Epithelial cell of esophagus (primary cell): ENCODE measurements around the gene DNAJA3.
"Not testable (repeated sequence)": the region's sequence is repeated elsewhere in the genome, so short reads cannot be mapped to it uniquely, and the experiment has no call there.

Experiments
- DNase-seq: peaks from one replicate; pipeline ENCODE4 v3.0.0; 2010; ENCODE audit warnings: low read depth
- H3K4me3 ChIP-seq: 2 replicates; pipeline ENCODE4 v1.5.1; 2011; ENCODE audit warnings: mild to moderate bottlenecking, low read length, control low read depth
- CTCF ChIP-seq: IDR thresholded peaks from 2 replicates; pipeline ENCODE4 v1.5.1; 2011; ENCODE audit warnings: low read depth, mild to moderate bottlenecking, low read length, control low read depth, inconsistent platforms; ENCODE audit not compliant: insufficient read depth; ENCODE audit errors: missing control alignments

The DNAJA3 gene

GRCh38 chr16:4388271-4389021, 37.2 kb upstream of the DNAJA3 start:
- DNase-seq = no peak
- no peak for TF ChIP-seq CTCF
- H3K4me3 ChIP-seq = no peak overlapping the region

GRCh38 chr16:4389051-4389955, 36.4 kb upstream of the DNAJA3 start:
- H3K4me3 ChIP-seq = no peak overlapping the region
- DNase-seq = no peak
- no peak for TF ChIP-seq CTCF

GRCh38 chr16:4390266-4391260, 35.1 kb upstream of the DNAJA3 start:
- no peak for DNase-seq
- H3K4me3 ChIP-seq = no peak overlapping the region
- no peak for TF ChIP-seq CTCF

- no peak overlapping the region for H3K4me3 ChIP-seq
- no peak for TF ChIP-seq CTCF
- no peak for DNase-seq
Measured at GRCh38 chr16:4391631-4392381, 33.9 kb upstream of the DNAJA3 start.

- no peak for TF ChIP-seq CTCF
- peak; percentile 59 for DNase-seq
- no peak overlapping the region for H3K4me3 ChIP-seq
Measured at GRCh38 chr16:4392382-4393239, 33.1 kb upstream of the DNAJA3 start.

GRCh38 chr16:4393240-4393600, 32.4 kb upstream of the DNAJA3 start:
- no peak for TF ChIP-seq CTCF
- DNase-seq = peak; percentile 66

GRCh38 chr16:4393850-4394249, 31.8 kb upstream of the DNAJA3 start:
- not testable (repeated sequence) for DNase-seq, H3K4me3 ChIP-seq

More at GRCh38 chr16:4393240-4393600, 32.4 kb upstream of the DNAJA3 start:
- H3K4me3 ChIP-seq = no peak overlapping the region
